ENCODE results near the gene SELENOK. TPM values are rescaled to one million over a fixed set of nuclear protein-coding genes. Genes with fewer than 3 reads are reported as not detected.

SELENOK gene
- total and polyA plus RNA-seq, 2 of the 13 experiments (the other 11 are each of a cell fraction or from before 2014, with no cell fraction given): 67.0 to 81.0 TPM

DNA sequence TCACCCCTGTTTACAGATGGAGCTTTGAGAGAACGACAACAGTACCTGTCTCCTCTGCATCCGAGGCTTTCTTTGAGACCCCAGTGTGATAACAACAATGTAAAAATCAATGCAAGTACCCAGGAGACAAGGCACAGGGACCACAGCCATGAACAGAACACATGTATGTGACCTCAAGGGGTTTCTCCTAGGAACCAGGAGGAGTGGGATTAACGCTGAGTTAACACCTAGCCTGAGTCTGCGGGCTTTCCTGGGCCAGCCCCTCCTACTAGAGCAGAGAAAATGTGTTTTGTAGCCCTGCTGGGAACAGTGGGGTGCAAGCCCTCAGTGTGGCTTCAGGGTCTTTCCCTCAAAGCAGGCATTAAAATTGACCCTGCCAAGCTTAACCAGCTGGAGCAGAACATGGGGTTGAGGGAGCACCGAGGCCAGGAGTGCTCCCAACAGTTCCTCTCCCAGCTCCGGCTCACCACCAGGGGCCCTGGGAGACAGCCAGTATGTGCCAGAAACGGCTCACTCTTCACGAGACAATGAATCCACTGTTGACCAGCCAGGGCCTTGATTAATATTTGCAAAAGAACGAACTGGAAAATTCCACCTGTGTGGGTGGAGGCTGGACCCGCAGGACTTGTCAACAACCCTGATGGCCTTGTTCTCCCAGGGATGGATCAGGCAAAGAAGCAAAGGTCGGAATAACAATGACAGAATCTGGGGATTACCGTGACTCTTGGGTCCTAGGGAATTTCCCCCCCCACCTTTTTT lies 49.0 kb downstream of the SELENOK start (continued):
- TF ChIP-seq, protein P1, sequence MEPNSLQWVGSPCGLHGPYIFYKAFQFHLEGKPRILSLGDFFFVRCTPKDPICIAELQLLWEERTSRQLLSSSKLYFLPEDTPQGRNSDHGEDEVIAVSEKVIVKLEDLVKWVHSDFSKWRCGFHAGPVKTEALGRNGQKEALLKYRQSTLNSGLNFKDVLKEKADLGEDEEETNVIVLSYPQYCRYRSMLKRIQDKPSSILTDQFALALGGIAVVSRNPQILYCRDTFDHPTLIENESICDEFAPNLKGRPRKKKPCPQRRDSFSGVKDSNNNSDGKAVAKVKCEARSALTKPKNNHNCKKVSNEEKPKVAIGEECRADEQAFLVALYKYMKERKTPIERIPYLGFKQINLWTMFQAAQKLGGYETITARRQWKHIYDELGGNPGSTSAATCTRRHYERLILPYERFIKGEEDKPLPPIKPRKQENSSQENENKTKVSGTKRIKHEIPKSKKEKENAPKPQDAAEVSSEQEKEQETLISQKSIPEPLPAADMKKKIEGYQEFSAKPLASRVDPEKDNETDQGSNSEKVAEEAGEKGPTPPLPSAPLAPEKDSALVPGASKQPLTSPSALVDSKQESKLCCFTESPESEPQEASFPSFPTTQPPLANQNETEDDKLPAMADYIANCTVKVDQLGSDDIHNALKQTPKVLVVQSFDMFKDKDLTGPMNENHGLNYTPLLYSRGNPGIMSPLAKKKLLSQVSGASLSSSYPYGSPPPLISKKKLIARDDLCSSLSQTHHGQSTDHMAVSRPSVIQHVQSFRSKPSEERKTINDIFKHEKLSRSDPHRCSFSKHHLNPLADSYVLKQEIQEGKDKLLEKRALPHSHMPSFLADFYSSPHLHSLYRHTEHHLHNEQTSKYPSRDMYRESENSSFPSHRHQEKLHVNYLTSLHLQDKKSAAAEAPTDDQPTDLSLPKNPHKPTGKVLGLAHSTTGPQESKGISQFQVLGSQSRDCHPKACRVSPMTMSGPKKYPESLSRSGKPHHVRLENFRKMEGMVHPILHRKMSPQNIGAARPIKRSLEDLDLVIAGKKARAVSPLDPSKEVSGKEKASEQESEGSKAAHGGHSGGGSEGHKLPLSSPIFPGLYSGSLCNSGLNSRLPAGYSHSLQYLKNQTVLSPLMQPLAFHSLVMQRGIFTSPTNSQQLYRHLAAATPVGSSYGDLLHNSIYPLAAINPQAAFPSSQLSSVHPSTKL (CRISPR knock-in tag; IDR thresholded peaks at IDR 0.05): peak; percentile 75
- TF ChIP-seq, protein P2, sequence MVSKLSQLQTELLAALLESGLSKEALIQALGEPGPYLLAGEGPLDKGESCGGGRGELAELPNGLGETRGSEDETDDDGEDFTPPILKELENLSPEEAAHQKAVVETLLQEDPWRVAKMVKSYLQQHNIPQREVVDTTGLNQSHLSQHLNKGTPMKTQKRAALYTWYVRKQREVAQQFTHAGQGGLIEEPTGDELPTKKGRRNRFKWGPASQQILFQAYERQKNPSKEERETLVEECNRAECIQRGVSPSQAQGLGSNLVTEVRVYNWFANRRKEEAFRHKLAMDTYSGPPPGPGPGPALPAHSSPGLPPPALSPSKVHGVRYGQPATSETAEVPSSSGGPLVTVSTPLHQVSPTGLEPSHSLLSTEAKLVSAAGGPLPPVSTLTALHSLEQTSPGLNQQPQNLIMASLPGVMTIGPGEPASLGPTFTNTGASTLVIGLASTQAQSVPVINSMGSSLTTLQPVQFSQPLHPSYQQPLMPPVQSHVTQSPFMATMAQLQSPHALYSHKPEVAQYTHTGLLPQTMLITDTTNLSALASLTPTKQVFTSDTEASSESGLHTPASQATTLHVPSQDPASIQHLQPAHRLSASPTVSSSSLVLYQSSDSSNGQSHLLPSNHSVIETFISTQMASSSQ (IDR thresholded peaks at IDR 0.05; ENCODE audit: low read depth): peak; percentile 50; the same call in 1 of the 2 replicates
- TF ChIP-seq, protein P2 (CRISPR knock-in tag; IDR thresholded peaks at IDR 0.05; ENCODE audit: borderline replicate concordance): no peak; the same call in 1 of the 2 replicates
- TF ChIP-seq ZBTB8A (CRISPR knock-in tag; IDR thresholded peaks at IDR 0.05; ENCODE audit: borderline replicate concordance, low read depth): no peak
- TF ChIP-seq, protein P3, sequence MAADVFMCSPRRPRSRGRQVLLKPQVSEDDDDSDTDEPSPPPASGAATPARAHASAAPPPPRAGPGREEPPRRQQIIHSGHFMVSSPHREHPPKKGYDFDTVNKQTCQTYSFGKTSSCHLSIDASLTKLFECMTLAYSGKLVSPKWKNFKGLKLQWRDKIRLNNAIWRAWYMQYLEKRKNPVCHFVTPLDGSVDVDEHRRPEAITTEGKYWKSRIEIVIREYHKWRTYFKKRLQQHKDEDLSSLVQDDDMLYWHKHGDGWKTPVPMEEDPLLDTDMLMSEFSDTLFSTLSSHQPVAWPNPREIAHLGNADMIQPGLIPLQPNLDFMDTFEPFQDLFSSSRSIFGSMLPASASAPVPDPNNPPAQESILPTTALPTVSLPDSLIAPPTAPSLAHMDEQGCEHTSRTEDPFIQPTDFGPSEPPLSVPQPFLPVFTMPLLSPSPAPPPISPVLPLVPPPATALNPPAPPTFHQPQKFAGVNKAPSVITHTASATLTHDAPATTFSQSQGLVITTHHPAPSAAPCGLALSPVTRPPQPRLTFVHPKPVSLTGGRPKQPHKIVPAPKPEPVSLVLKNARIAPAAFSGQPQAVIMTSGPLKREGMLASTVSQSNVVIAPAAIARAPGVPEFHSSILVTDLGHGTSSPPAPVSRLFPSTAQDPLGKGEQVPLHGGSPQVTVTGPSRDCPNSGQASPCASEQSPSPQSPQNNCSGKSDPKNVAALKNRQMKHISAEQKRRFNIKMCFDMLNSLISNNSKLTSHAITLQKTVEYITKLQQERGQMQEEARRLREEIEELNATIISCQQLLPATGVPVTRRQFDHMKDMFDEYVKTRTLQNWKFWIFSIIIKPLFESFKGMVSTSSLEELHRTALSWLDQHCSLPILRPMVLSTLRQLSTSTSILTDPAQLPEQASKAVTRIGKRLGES (CRISPR knock-in tag; IDR thresholded peaks at IDR 0.05; ENCODE audit: borderline replicate concordance): no peak
- TF ChIP-seq ZMYM2 (CRISPR knock-in tag; IDR thresholded peaks at IDR 0.05): peak; percentile 94
- TF ChIP-seq RAD21 (CRISPR knock-in tag; IDR thresholded peaks at IDR 0.05): peak; percentile 64
- TF ChIP-seq, protein P4, sequence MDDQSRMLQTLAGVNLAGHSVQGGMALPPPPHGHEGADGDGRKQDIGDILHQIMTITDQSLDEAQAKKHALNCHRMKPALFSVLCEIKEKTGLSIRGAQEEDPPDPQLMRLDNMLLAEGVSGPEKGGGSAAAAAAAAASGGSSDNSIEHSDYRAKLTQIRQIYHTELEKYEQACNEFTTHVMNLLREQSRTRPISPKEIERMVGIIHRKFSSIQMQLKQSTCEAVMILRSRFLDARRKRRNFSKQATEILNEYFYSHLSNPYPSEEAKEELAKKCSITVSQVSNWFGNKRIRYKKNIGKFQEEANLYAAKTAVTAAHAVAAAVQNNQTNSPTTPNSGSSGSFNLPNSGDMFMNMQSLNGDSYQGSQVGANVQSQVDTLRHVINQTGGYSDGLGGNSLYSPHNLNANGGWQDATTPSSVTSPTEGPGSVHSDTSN (CRISPR knock-in tag; IDR thresholded peaks at IDR 0.05; ENCODE audit: borderline replicate concordance): no peak
- TF ChIP-seq ZNF557 (CRISPR knock-in tag; IDR thresholded peaks at IDR 0.05): peak; percentile 79; the same call in 1 of the 2 replicates
- TF ChIP-seq MED1 (CRISPR knock-in tag; IDR thresholded peaks at IDR 0.05): peak; percentile 93
- TF ChIP-seq ZNF563 (CRISPR knock-in tag; IDR thresholded peaks at IDR 0.05): no peak
- 0 out of 2 replicates have a peak, but pooled peaks have one; percentile 45 for TF ChIP-seq ZNF136 (CRISPR knock-in tag; IDR thresholded peaks at IDR 0.05; ENCODE audit: low read depth)
- peak; percentile 90 for TF ChIP-seq HNF4A (CRISPR knock-in tag; IDR thresholded peaks at IDR 0.05)
- TF ChIP-seq, protein P5, sequence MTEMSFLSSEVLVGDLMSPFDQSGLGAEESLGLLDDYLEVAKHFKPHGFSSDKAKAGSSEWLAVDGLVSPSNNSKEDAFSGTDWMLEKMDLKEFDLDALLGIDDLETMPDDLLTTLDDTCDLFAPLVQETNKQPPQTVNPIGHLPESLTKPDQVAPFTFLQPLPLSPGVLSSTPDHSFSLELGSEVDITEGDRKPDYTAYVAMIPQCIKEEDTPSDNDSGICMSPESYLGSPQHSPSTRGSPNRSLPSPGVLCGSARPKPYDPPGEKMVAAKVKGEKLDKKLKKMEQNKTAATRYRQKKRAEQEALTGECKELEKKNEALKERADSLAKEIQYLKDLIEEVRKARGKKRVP (CRISPR knock-in tag; IDR thresholded peaks at IDR 0.05): 0 out of 4 replicates have a peak, but pooled peaks of 1 of the 2 experiments have one; percentile 4
